HEK293 (cell line): ENCODE data around the gene ZSWIM6.

ENCODE experiments used
- FEZF1 ChIP-seq: fragments of 450-650 bp; formaldehyde crosslinking; IDR thresholded peaks from 2 replicates; pipeline ENCODE4 v1.5.1; 2016; ENCODE audit warnings: missing biosample characterization, missing genetic modification characterization
- SCRT1 ChIP-seq: fragments of 450-650 bp; formaldehyde crosslinking; IDR thresholded peaks from 2 replicates; pipeline ENCODE4 v1.5.1; 2016; ENCODE audit warnings: missing biosample characterization, missing genetic modification characterization, borderline replicate concordance
- TSHZ1 ChIP-seq: fragments of 450-650 bp; formaldehyde crosslinking; IDR thresholded peaks from 2 replicates; pipeline ENCODE4 v1.5.1; 2016; ENCODE audit warnings: missing biosample characterization, missing genetic modification characterization, borderline replicate concordance
- ZBTB49 ChIP-seq: fragments of 450-650 bp; formaldehyde crosslinking; IDR thresholded peaks from 2 replicates; pipeline ENCODE4 v1.5.1; 2016; ENCODE audit warnings: missing biosample characterization, missing genetic modification characterization, low read depth
- ZFP69B ChIP-seq: fragments of 450-650 bp; formaldehyde crosslinking; IDR thresholded peaks from 2 replicates; pipeline ENCODE4 v1.5.1; 2016; ENCODE audit warnings: missing biosample characterization, missing genetic modification characterization
- ZNF146 ChIP-seq: fragments of 450-650 bp; formaldehyde crosslinking; IDR thresholded peaks from 2 replicates; pipeline ENCODE4 v1.5.1; 2016; ENCODE audit warnings: missing biosample characterization, missing genetic modification characterization
- ZNF18 ChIP-seq: fragments of 450-650 bp; formaldehyde crosslinking; IDR thresholded peaks from 2 replicates; pipeline ENCODE4 v1.5.1; 2016; ENCODE audit warnings: missing biosample characterization, missing genetic modification characterization
- ZNF19 ChIP-seq: fragments of 450-650 bp; formaldehyde crosslinking; IDR thresholded peaks from 2 replicates; pipeline ENCODE4; 2016; ENCODE audit warnings: missing biosample characterization, missing genetic modification characterization, low read depth
- ZNF2 ChIP-seq: fragments of 450-650 bp; formaldehyde crosslinking; IDR thresholded peaks from 2 replicates; pipeline ENCODE4 v1.5.1; 2016; ENCODE audit warnings: missing biosample characterization, missing genetic modification characterization
- ZNF211 ChIP-seq: fragments of 450-650 bp; formaldehyde crosslinking; IDR thresholded peaks from 2 replicates; pipeline ENCODE4 v1.5.1; 2016; ENCODE audit warnings: low read depth, missing biosample characterization, missing genetic modification characterization
- ZNF221 ChIP-seq: fragments of 450-650 bp; formaldehyde crosslinking; IDR thresholded peaks from 2 replicates; pipeline ENCODE4 v1.5.1; 2017; ENCODE audit warnings: missing biosample characterization, missing genetic modification characterization, borderline replicate concordance
- ZNF274 ChIP-seq, 2 experiments: fragments of 200-500 bp in 1 of 2; fragments of 450-650 bp in 1 of 2; sonication (Bioruptor generic) in 1 of 2; formaldehyde crosslinking in 1 of 2; IDR thresholded peaks; 2 replicates each; pipeline versions ENCODE4 v1.5.1 to v1.6.1; 2014 to 2016; ENCODE audit warnings: borderline replicate concordance in 1 of 2, inconsistent platforms in 1 of 2, low read length in 1 of 2, missing biosample characterization in 1 of 2, missing genetic modification characterization in 1 of 2
- ZNF292 ChIP-seq: fragments of 450-650 bp; formaldehyde crosslinking; IDR thresholded peaks from 2 replicates; pipeline ENCODE4 v1.5.1; 2016; ENCODE audit warnings: low read depth, missing biosample characterization, missing genetic modification characterization, borderline replicate concordance
- ZNF324 ChIP-seq: fragments of 450-650 bp; formaldehyde crosslinking; IDR thresholded peaks from 2 replicates; pipeline ENCODE4 v1.5.1; 2016; ENCODE audit warnings: missing biosample characterization, missing genetic modification characterization
- ZNF366 ChIP-seq: fragments of 450-650 bp; formaldehyde crosslinking; conservative IDR thresholded peaks from 2 replicates; pipeline ENCODE4 v1.5.1; 2016; ENCODE audit warnings: missing biosample characterization, missing genetic modification characterization
- ZNF416 ChIP-seq: fragments of 450-650 bp; formaldehyde crosslinking; IDR thresholded peaks from 2 replicates; pipeline ENCODE4 v1.5.1; 2016; ENCODE audit warnings: missing biosample characterization, missing genetic modification characterization
- ZNF48 ChIP-seq: fragments of 450-650 bp; formaldehyde crosslinking; IDR thresholded peaks from 2 replicates; pipeline ENCODE4 v1.5.1; 2016; ENCODE audit warnings: missing biosample characterization, missing genetic modification characterization
- ZNF510 ChIP-seq: fragments of 450-650 bp; formaldehyde crosslinking; IDR thresholded peaks from 2 replicates; pipeline ENCODE4 v1.5.1; 2018; ENCODE audit warnings: mild to moderate bottlenecking, missing genetic modification characterization, missing biosample characterization; ENCODE audit not compliant: insufficient replicate concordance
- ZNF544 ChIP-seq: fragments of 450-650 bp; formaldehyde crosslinking; IDR thresholded peaks from 2 replicates; pipeline ENCODE4 v1.5.0; 2017; ENCODE audit warnings: missing biosample characterization, missing genetic modification characterization
- ZNF560 ChIP-seq: fragments of 450-650 bp; formaldehyde crosslinking; IDR thresholded peaks from 2 replicates; pipeline ENCODE4 v1.5.1; 2017; ENCODE audit warnings: missing biosample characterization, missing genetic modification characterization, borderline replicate concordance
- ZNF585B ChIP-seq: fragments of 450-650 bp; formaldehyde crosslinking; IDR thresholded peaks from 2 replicates; pipeline ENCODE4 v1.5.1; 2016; ENCODE audit warnings: missing biosample characterization, missing genetic modification characterization
- ZNF747 ChIP-seq: fragments of 450-650 bp; formaldehyde crosslinking; IDR thresholded peaks from 2 replicates; pipeline ENCODE4 v1.5.1; 2016; ENCODE audit warnings: missing biosample characterization, missing genetic modification characterization
- ZSCAN16 ChIP-seq: fragments of 450-650 bp; formaldehyde crosslinking; IDR thresholded peaks from 2 replicates; pipeline ENCODE4 v1.5.1; 2016; ENCODE audit warnings: missing biosample characterization, missing genetic modification characterization
- ZXDB ChIP-seq: fragments of 450-650 bp; formaldehyde crosslinking; IDR thresholded peaks from 2 replicates; pipeline ENCODE4 v1.5.1; 2016; ENCODE audit warnings: missing biosample characterization, missing genetic modification characterization
- TF ChIP-seq, protein P1 (sequence below): fragments of 450-650 bp; formaldehyde crosslinking; IDR thresholded peaks from 2 replicates; pipeline ENCODE4 v1.5.1; 2016; ENCODE audit warnings: missing biosample characterization, missing genetic modification characterization
- TF ChIP-seq, protein P2 (sequence below): fragments of 450-650 bp; formaldehyde crosslinking; IDR thresholded peaks from 2 replicates; pipeline ENCODE4 v1.5.1; 2016; ENCODE audit warnings: missing biosample characterization, missing genetic modification characterization, low read depth
- TF ChIP-seq, protein P3 (sequence below): sonication (generic); formaldehyde crosslinking; IDR thresholded peaks from 2 replicates; pipeline ENCODE4 v1.8.1; 2022; ENCODE audit warnings: mild to moderate bottlenecking, moderate library complexity, missing genetic modification reagents

Gene ZSWIM6

DNA sequence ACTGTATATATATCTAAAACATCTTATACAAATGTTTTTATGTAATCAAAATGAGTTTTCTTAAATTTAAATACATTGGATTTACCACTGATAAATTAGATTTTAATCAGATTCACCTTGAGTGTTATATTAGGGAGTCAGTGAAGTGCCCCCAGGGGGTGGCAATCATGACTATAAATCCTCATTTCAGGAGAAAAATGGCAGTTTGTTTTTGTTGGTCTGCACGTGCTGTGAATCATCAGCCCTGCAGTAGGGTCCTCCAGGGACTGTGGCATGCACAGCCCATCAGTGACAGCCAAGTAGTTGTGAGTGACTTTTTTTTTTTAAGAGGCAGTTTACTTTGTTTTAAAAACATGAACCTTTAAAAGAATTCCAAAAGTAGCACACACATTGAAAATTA lies 65.2 kb downstream of the ZSWIM6 start (continued):
- TF ChIP-seq, protein P1, sequence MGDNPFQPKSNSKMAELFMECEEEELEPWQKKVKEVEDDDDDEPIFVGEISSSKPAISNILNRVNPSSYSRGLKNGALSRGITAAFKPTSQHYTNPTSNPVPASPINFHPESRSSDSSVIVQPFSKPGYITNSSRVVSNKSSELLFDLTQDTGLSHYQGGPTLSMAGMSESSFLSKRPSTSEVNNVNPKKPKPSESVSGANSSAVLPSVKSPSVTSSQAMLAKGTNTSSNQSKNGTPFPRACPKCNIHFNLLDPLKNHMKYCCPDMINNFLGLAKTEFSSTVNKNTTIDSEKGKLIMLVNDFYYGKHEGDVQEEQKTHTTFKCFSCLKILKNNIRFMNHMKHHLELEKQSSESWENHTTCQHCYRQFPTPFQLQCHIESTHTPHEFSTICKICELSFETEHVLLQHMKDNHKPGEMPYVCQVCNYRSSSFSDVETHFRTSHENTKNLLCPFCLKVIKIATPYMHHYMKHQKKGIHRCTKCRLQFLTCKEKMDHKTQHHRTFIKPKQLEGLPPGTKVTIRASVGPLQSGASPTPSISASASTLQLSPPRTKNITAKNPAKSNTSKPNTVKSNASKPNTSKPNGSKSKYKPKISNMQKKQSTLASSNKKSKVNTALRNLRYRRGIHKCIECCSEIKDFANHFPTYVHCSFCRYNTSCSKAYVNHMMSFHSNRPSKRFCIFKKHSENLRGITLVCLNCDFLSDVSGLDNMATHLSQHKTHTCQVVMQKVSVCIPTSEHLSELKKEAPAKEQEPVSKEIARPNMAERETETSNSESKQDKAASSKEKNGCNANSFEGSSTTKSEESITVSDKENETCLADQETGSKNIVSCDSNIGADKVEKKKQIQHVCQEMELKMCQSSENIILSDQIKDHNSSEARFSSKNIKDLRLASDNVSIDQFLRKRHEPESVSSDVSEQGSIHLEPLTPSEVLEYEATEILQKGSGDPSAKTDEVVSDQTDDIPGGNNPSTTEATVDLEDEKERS (tag by site-specific recombination): no peak
- TF ChIP-seq ZNF416: no peak
- no peak for TF ChIP-seq ZNF747
- TF ChIP-seq ZSCAN16: no peak
- TF ChIP-seq ZNF560 (tag by site-specific recombination): no peak
- TF ChIP-seq ZFP69B: no peak
- TF ChIP-seq ZNF324 (tag by site-specific recombination): no peak
- no peak for TF ChIP-seq ZNF18
- no peak for TF ChIP-seq ZNF19 (tag by site-specific recombination)
- no peak for TF ChIP-seq ZBTB49 (tag by site-specific recombination)
- no peak for TF ChIP-seq ZNF274 (IDR thresholded peaks at IDR 0.05; ENCODE audit: low read length)
- no peak for TF ChIP-seq ZNF274 (tag by site-specific recombination; IDR thresholded peaks at IDR 0.05; ENCODE audit: borderline replicate concordance)
- no peak for TF ChIP-seq ZNF221 (tag by site-specific recombination)
- peak; percentile 84 for TF ChIP-seq FEZF1 (tag by site-specific recombination)
- TF ChIP-seq ZNF510 (tag by site-specific recombination): no peak
- TF ChIP-seq ZNF585B (tag by site-specific recombination): no peak
- no peak for TF ChIP-seq TSHZ1
- no peak for TF ChIP-seq ZNF292
- TF ChIP-seq ZNF2: no peak
- TF ChIP-seq ZNF146 (tag by site-specific recombination): no peak
- no peak for TF ChIP-seq SCRT1 (tag by site-specific recombination)
- TF ChIP-seq ZXDB (tag by site-specific recombination): 0 out of 2 replicates have a peak, but pooled peaks have one; percentile 15
- TF ChIP-seq, protein P2, sequence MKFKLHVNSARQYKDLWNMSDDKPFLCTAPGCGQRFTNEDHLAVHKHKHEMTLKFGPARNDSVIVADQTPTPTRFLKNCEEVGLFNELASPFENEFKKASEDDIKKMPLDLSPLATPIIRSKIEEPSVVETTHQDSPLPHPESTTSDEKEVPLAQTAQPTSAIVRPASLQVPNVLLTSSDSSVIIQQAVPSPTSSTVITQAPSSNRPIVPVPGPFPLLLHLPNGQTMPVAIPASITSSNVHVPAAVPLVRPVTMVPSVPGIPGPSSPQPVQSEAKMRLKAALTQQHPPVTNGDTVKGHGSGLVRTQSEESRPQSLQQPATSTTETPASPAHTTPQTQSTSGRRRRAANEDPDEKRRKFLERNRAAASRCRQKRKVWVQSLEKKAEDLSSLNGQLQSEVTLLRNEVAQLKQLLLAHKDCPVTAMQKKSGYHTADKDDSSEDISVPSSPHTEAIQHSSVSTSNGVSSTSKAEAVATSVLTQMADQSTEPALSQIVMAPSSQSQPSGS (tag by site-specific recombination): no peak
- no peak for TF ChIP-seq ZNF544 (tag by site-specific recombination)
- no peak for TF ChIP-seq ZNF211 (tag by site-specific recombination)
- TF ChIP-seq ZNF366 (tag by site-specific recombination): 0 out of 2 replicates have a peak, but pooled peaks have one; percentile 36
- no peak for TF ChIP-seq ZNF48 (tag by site-specific recombination)
- TF ChIP-seq, protein P3, sequence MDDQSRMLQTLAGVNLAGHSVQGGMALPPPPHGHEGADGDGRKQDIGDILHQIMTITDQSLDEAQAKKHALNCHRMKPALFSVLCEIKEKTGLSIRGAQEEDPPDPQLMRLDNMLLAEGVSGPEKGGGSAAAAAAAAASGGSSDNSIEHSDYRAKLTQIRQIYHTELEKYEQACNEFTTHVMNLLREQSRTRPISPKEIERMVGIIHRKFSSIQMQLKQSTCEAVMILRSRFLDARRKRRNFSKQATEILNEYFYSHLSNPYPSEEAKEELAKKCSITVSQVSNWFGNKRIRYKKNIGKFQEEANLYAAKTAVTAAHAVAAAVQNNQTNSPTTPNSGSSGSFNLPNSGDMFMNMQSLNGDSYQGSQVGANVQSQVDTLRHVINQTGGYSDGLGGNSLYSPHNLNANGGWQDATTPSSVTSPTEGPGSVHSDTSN (CRISPR knock-in tag): no peak
